Spleen (tissue), 7 donors: ENCODE results near the gene TMSB4X.

Source experiments
- CTCF ChIP-seq, 11 experiments: fragments of 200-600 bp in 7 of 11; fragments of 450-650 bp in 4 of 11; sonication (generic) in 4 of 11; IDR thresholded peaks in 8 of 11; conservative IDR thresholded peaks in 3 of 11; 1 replicate in 7 of 11; 2 replicates in 4 of 11; pipeline versions ENCODE4 v1.4.0 to v1.8.0; 2016 to 2021; ENCODE audit warnings: antibody characterized with exemption in 11 of 11, inconsistent platforms in 4 of 11, mild to moderate bottlenecking in 1 of 11
- POLR2A ChIP-seq, 3 donors: fragments of 450-650 bp; IDR thresholded peaks; one replicate each; pipeline ENCODE4 v1.5.1; 2017; ENCODE audit warnings: antibody characterized with exemption in 3 of 3, mild to moderate bottlenecking in 1 of 3
- POLR2AphosphoS5 ChIP-seq, 3 donors: sonication (generic); formaldehyde crosslinking; IDR thresholded peaks; one replicate each; pipeline ENCODE4 v1.5.1; 2017; ENCODE audit warnings: antibody characterized with exemption in 3 of 3
- donor health status: DM: no; HTN: no; CAD: no; lungs with moderate emphysema.
- donor health status: DM: no; HTN: no; CAD: no.
- donor health status: DM: no; HTN: no; CAD: no.

GRCh38 chrX:13024986-13025385 is 50.1 kb downstream of the TMSB4X start:
- TF ChIP-seq POLR2AphosphoS5 (IDR thresholded peaks at IDR 0.05) (no peak), CTCF (IDR thresholded peaks at IDR 0.05 in 8 of 11, conservative IDR thresholded peaks at IDR 0.05 in 3 of 11) (no peak), POLR2A (IDR thresholded peaks at IDR 0.05) (no peak)
